NT2/D1 (cell line): ENCODE measurements around the gene TANC1.

ENCODE experiments used
- SUZ12 ChIP-seq: IDR thresholded peaks from 2 replicates; pipeline ENCODE4 v1.6.1; 2011; ENCODE audit not compliant: insufficient read length, insufficient read depth; ENCODE audit errors: extremely low read depth
- YY1 ChIP-seq: IDR thresholded peaks from 2 replicates; pipeline ENCODE4 v1.6.1; 2011; ENCODE audit not compliant: insufficient read length, insufficient read depth
- ZNF274 ChIP-seq: IDR thresholded peaks from 2 replicates; pipeline ENCODE4 v1.6.1; 2011; ENCODE audit warnings: mild to moderate bottlenecking, low read depth, low read length

- TF ChIP-seq ZNF274 (no peak), YY1 (no peak), SUZ12 (no peak)
These were observed 220.0 kb downstream of the TANC1 start for GRCh38 chr2:159188449-159188848.
